Transverse colon (tissue), 3 donors: ENCODE results near the gene FGA.

ENCODE experiments used
- CTCF ChIP-seq, 5 experiments: fragments of 200-600 bp in 3 of 5; fragments of 450-650 bp in 2 of 5; sonication (generic) in 3 of 5; IDR thresholded peaks; 1 replicate in 2 of 5; 2 replicates in 3 of 5; pipeline ENCODE4 v1.5.1; 2016 to 2017; ENCODE audit warnings: antibody characterized with exemption in 5 of 5, inconsistent platforms in 3 of 5, mild to moderate bottlenecking in 2 of 5, moderate library complexity in 1 of 5
- EP300 ChIP-seq: sonication (generic); formaldehyde crosslinking; IDR thresholded peaks from one replicate; pipeline ENCODE4 v1.6.1; 2017; ENCODE audit warnings: antibody characterized with exemption, low read depth
- POLR2A ChIP-seq: fragments of 450-650 bp; IDR thresholded peaks from one replicate; pipeline ENCODE4 v1.6.1; 2016; ENCODE audit warnings: antibody characterized with exemption, mild to moderate bottlenecking, moderate library complexity

- no peak for TF ChIP-seq CTCF (IDR thresholded peaks at IDR 0.05)
- TF ChIP-seq EP300, result no peak
- TF ChIP-seq POLR2A, result no peak
These were observed 41.3 kb upstream of the FGA start for GRCh38 chr4:154631828-154632227.
